ENCODE data around the gene CCDC192.

The CCDC192 gene

GRCh38 chr5:127898551-127899213 lies 195.5 kb downstream of the CCDC192 start:
- Histone ChIP-seq H3K79me2 (ENCODE audit: insufficient read depth, low read depth) (no peaks in the 10 kb centered on the region), H3K9ac (no peak overlapping the region), H3K4me3 (IDR thresholded peaks at IDR 0.05; ENCODE audit: insufficient read depth, low read depth, low read length) (no peak overlapping the region), H2AFZ (ENCODE audit: low read depth) (no peak overlapping the region), H3K4me2 (no peak overlapping the region), H4K20me1 (ENCODE audit: insufficient read depth) (no peaks in the 10 kb centered on the region), H3K4me1 (ENCODE audit: low read depth, poor library complexity, severe bottlenecking) (peaks cover 5% of the 10 kb centered on the region), H3K36me3 (ENCODE audit: insufficient read depth) (no peaks in the 10 kb centered on the region), H3K27me3 (ENCODE audit: insufficient read depth, low read depth) (no peaks in the 10 kb centered on the region), H3K27ac (no peak overlapping the region)
- no peak for TF ChIP-seq CTCF (conservative IDR thresholded peaks at IDR 0.05; ENCODE audit: low read depth, low read length)

- no peak overlapping the region for H3K27ac ChIP-seq
- H3K4me3 ChIP-seq (IDR thresholded peaks at IDR 0.05; ENCODE audit: insufficient read depth, low read depth, low read length) = no peak overlapping the region
- TF ChIP-seq CTCF (conservative IDR thresholded peaks at IDR 0.05; ENCODE audit: low read depth, low read length) = no peak
- H3K36me3 ChIP-seq (ENCODE audit: insufficient read depth) = no peaks in the 10 kb centered on the region
- H3K4me2 ChIP-seq = no peak overlapping the region
- H4K20me1 ChIP-seq (ENCODE audit: insufficient read depth) = no peaks in the 10 kb centered on the region
- peaks cover 5% of the 10 kb centered on the region for H3K4me1 ChIP-seq (ENCODE audit: low read depth, poor library complexity, severe bottlenecking)
- no peaks in the 10 kb centered on the region for H3K27me3 ChIP-seq (ENCODE audit: insufficient read depth, low read depth)
- no peak overlapping the region for H2AFZ ChIP-seq (ENCODE audit: low read depth)
- no peak overlapping the region for H3K9ac ChIP-seq
- H3K79me2 ChIP-seq (ENCODE audit: insufficient read depth, low read depth) = no peaks in the 10 kb centered on the region
Observed at GRCh38 chr5:127899214-127899610, 196.0 kb downstream of the CCDC192 start.

GRCh38 chr5:127906562-127907204 lies 203.5 kb downstream of the CCDC192 start:
- no peaks in the 10 kb centered on the region for H3K27me3 ChIP-seq (ENCODE audit: insufficient read depth, low read depth)
- TF ChIP-seq CTCF (conservative IDR thresholded peaks at IDR 0.05; ENCODE audit: low read depth, low read length) = no peak
- no peak overlapping the region for H3K9ac ChIP-seq
- H3K79me2 ChIP-seq (ENCODE audit: insufficient read depth, low read depth) = no peaks in the 10 kb centered on the region
- no peaks in the 10 kb centered on the region for H4K20me1 ChIP-seq (ENCODE audit: insufficient read depth)
- peaks cover 55% of the 10 kb centered on the region for H3K4me1 ChIP-seq (ENCODE audit: low read depth, poor library complexity, severe bottlenecking)
- H3K36me3 ChIP-seq (ENCODE audit: insufficient read depth) = no peaks in the 10 kb centered on the region
- no peak overlapping the region for H2AFZ ChIP-seq (ENCODE audit: low read depth)
- no peak overlapping the region; the same call in 1 of the 2 replicates for H3K27ac ChIP-seq
- H3K4me3 ChIP-seq (IDR thresholded peaks at IDR 0.05; ENCODE audit: insufficient read depth, low read depth, low read length) = no peak overlapping the region
- H3K4me2 ChIP-seq = peak overlapping the region; percentile 63

- H4K20me1 ChIP-seq (ENCODE audit: insufficient read depth) = no peaks in the 10 kb centered on the region
- no peaks in the 10 kb centered on the region for H3K36me3 ChIP-seq (ENCODE audit: insufficient read depth)
- H3K9ac ChIP-seq = no peak overlapping the region
- no peaks in the 10 kb centered on the region for H3K79me2 ChIP-seq (ENCODE audit: insufficient read depth, low read depth)
- no peak overlapping the region for H3K27ac ChIP-seq
- TF ChIP-seq CTCF (conservative IDR thresholded peaks at IDR 0.05; ENCODE audit: low read depth, low read length) = no peak
- H3K4me2 ChIP-seq = peak overlapping the region; percentile 63
- H3K4me3 ChIP-seq (IDR thresholded peaks at IDR 0.05; ENCODE audit: insufficient read depth, low read depth, low read length) = no peak overlapping the region
- no peaks in the 10 kb centered on the region for H3K27me3 ChIP-seq (ENCODE audit: insufficient read depth, low read depth)
- peaks cover 55% of the 10 kb centered on the region for H3K4me1 ChIP-seq (ENCODE audit: low read depth, poor library complexity, severe bottlenecking)
- H2AFZ ChIP-seq (ENCODE audit: low read depth) = no peak overlapping the region
Observed at GRCh38 chr5:127907907-127908306, 204.7 kb downstream of the CCDC192 start.

All from KMS-11 (cell line).